ENCODE results near the gene RAD51B.

DNA sequence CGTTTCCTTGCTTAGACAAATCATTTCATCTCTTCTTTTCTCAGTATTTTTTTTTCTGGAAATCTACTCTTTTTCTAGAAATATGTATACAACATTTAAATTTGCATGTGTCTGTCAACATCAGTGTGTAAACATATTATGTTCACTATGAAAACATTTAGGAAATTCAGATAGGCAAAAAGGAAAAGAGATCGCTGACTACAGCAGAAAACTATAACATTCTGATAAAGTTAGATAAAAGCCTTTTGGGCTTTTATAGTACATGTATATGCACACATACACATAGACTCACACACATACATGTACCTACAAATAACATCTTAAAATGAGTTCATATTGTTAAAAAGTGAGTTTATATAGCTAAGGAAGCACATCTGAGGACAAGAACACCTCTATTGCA lies 142.1 kb downstream of the RAD51B start:
- TF ChIP-seq, protein P1, sequence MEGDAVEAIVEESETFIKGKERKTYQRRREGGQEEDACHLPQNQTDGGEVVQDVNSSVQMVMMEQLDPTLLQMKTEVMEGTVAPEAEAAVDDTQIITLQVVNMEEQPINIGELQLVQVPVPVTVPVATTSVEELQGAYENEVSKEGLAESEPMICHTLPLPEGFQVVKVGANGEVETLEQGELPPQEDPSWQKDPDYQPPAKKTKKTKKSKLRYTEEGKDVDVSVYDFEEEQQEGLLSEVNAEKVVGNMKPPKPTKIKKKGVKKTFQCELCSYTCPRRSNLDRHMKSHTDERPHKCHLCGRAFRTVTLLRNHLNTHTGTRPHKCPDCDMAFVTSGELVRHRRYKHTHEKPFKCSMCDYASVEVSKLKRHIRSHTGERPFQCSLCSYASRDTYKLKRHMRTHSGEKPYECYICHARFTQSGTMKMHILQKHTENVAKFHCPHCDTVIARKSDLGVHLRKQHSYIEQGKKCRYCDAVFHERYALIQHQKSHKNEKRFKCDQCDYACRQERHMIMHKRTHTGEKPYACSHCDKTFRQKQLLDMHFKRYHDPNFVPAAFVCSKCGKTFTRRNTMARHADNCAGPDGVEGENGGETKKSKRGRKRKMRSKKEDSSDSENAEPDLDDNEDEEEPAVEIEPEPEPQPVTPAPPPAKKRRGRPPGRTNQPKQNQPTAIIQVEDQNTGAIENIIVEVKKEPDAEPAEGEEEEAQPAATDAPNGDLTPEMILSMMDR (IDR thresholded peaks at IDR 0.05) = no peak
- no peak for TF ChIP-seq POLR2A (IDR thresholded peaks at IDR 0.05)
